CD4-positive, alpha-beta T cell treated with Interleukin-1 beta for 1 hour (primary cell): ENCODE measurements around the gene PGAP1.

Source experiments
- DNase-seq, 2 donors: peaks; one replicate each; pipeline ENCODE4 v3.0.0-alpha.2; 2020 to 2022

The PGAP1 gene

GRCh38 chr2:196875414-196875813 lies 51.1 kb downstream of the PGAP1 start:
- no peak for DNase-seq

GRCh38 chr2:196873511-196873910 lies 53.0 kb downstream of the PGAP1 start:
- DNase-seq: no peak

DNA sequence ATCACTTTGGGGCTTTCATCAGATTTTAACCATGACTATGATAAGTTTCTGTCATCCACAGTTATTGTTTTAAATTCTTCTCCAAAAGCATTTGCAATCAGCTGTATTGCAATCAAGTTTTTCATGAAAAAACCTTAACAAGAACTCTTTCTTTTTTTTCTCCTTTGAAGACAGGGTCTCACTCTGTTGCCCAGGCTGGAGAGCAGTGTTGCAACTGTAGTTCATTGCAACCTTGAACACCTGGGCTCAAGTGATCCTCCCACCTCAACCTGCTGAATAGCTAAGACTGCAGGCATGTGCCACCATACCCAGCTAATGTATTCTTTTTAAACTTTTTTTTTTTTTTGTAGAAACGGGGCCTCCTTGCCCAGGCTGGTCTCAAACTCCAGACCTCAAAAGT lies 71.9 kb downstream of the PGAP1 start:
- no peak for DNase-seq

- no peak for DNase-seq
Measured at GRCh38 chr2:196853301-196854087, 73.0 kb downstream of the PGAP1 start.

- DNase-seq: no peak
Measured at GRCh38 chr2:196851088-196851487, 75.4 kb downstream of the PGAP1 start.

DNA sequence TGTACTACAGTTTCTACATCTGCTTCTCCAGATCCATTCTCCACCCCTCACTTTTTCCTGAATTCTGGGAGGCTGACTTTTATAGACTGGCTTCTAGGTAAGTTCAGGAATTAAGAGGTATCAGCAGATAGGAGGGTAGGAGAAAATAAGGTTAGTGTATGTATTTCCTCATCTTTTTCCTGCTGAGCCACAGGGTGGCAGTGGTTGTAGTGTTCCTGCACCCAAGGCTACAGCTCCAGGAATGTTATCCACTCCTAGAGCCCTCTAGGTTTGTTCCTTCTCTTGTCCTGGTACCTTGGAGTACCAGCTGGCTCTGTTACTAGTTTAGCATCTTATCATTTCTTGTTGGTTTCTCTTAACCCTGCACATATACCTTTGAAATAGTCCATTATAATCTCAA lies 76.6 kb downstream of the PGAP1 start:
- no peak for DNase-seq

GRCh38 chr2:196846295-196846694 lies 80.2 kb downstream of the PGAP1 start:
- DNase-seq: no peak

DNA sequence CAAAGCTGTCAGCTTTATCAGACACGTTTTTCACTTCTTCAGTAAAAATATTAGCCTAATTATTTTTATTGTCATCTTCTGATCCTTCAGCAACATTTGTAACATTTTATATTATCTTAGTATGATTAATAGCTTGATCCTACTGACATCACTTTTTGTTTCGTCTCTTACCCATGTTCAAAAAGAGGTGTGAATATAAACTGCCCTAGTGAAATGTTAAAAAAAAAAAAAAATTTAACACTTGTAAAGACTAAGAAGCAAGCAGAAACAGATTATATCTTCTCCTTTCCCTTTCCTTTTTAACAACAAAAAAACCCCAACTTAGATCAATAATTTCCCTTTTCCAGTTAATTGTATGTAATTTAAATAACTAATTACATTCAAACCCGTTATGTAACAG lies 81.1 kb downstream of the PGAP1 start:
- DNase-seq: no peak

GRCh38 chr2:196840171-196840570 lies 86.3 kb downstream of the PGAP1 start:
- DNase-seq: no peak

GRCh38 chr2:196839574-196839973 lies 86.9 kb downstream of the PGAP1 start:
- no peak for DNase-seq

DNA sequence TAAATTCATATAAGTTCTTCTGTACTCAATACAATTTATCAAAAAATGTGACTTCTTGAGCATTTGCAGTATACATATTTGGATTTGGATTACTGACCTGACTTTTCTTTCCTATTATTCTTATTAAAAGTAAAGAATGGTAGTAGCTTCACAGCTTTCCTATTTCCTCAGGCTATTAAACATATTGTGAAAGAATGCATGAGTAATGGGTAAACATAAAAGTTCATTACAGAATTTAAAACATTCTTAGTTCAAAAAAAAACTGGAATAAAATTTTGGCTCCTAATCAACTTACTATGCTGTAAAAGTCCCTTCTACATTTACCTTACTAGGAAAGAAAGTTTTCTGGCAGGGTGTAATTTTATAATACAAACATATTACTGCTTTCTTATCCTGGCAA lies 90.1 kb downstream of the PGAP1 start:
- DNase-seq: no peak

GRCh38 chr2:196830701-196831100 lies 95.8 kb downstream of the PGAP1 start:
- DNase-seq: no peak

DNA sequence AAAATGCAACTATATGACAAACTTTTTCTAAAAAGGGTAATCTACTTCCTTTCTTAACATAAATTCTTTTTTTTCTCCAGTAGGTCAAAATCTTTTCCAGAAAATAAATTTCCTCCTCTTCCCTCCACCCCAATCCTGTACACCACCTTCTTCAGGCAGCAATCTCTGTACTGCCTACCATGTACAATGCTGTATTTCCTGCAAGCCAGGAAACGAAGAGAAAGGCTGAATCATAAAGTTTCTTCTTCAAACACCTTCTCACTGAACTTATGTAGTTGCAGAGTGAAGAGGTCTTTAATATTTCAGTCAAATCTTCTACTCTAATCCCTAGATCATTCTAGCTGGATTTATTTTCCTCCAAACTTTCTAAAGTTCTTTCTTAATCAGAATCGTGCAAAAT lies 99.2 kb downstream of the PGAP1 start:
- DNase-seq: no peak

GRCh38 chr2:196823750-196824522 lies 102.6 kb downstream of the PGAP1 start:
- DNase-seq: no peak

DNA sequence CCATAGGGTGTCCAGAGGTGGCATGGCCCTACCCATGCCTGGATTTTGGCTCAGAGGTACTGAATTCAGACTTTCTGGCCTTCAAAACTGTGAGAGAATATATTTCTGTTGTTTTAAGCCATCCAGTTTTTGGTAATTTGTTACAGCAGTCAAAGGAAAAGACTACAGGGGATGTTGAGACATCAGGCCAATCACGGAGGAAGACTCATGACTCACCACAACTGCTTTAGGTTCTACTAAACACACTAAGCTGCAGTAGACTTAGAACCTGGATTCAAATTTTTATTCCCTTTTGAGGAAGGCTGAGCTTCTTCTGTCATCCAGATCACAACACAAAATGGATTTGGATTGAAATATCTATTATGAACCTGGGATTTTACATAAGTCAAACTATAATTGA lies 105.3 kb downstream of the PGAP1 start:
- DNase-seq: no peak

DNA sequence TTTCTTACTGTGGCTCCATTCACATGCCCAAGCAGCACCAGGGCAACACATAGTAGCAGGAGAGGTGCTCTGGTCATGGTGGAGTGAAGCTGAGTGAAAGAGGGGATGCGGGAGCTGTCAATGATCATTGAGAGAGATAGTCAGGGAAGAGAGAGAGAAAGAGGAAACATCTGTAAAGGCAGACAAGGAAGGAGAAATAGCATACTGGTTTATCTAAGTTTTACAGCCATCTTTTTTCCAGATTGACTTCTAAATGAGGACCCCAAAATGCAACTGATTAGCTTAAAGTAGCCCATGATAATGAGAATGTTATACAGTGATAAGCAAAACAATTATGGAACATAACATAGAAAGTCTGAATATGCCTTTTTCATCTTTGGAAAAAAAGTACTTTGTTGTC lies 117.2 kb downstream of the PGAP1 start, which contains the start of gene C2orf66:
C2orf66 (minus strand) TSS at position 96 of the 400 bp plus-strand sequence; CDS start at position 77, 19 bp downstream.
- DNase-seq: no peak

DNA sequence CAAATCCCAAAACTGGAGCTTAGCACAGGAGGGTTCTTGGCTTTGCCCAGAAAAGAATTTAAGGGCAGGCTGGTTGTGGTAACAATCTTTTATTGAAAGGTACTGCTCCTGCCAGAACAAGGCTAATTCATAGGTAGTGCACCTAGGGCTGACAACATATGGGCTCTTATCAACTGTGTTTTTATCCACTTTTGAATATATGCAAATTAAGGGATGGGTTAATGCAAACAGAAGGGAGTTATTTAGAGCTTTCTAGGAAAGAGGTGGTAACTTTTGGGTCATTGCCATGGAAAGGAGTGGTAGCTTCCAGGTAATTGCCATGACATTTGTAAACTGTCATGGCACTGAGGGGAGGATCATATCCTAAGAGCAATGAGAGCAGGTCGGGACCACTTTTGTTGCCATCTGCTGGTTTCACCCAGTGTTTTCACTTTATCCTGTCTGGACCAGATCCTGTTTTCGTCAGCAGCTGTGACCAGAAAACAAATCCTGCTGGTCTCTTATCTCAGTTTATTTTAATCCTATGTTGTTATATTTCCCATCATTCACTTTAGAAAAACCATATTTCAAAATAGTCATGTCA lies 118.3 kb downstream of the PGAP1 start:
- DNase-seq: no peak

DNA sequence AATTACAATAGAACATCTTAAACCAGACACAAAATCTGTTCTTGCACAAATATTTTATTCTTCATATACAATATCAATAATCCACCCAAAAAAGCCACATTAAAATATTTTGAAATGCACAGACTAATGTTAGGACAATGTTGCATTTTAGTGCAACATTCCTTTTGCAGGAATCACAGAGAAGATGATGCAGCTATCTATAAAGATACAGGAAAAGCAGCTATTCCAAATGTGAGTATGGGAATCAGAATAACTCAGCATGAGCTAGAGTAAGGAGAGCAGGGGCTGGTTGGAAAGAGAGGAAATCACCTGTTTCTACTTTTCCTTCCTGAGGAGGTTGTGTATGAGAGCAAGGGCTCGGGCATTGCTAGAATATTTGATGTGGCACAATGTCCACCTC lies 122.1 kb downstream of the PGAP1 start:
- no peak for DNase-seq

DNA sequence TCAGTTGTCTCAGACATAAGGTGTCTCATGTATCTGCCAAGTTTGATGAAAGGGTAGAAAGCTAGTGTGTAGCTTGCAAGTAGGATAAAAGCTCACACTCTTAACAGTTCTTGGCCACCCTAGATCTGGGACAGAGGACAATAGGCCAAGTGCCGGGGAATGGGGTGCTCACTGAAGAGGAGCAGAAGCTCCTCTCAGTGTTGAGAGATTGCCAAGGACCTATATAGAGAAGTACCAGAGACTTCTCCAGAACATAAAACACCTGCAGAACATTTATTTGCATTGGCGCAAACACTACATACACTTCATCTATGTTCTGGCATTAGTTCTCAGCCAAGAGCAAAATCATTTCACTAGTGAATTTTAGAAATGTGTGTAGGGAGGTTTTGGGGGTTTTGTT lies 124.1 kb downstream of the PGAP1 start:
- no peak for DNase-seq

GRCh38 chr2:196801674-196802261 lies 124.7 kb downstream of the PGAP1 start:
- no peak for DNase-seq

GRCh38 chr2:196798980-196799379 lies 127.5 kb downstream of the PGAP1 start:
- no peak for DNase-seq

DNA sequence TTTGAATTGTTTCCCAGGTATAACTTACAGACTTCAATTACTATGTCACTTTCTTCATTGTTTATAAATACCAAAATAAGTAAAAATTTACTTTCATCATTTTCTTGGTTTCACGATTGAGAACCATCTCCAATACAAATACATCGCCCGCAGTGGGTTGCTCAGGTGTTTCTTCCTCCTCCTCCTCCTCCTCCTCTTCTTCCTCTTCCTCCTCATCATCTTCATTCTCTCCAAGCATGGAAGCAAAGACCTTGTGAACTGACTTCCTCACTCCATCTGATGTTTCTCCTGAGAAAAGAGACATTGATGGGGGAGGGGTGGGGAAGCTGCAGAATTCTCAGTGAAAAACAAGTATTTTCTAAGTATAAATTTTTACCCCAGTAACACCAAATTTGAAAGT lies 133.6 kb downstream of the PGAP1 start:
- DNase-seq: no peak

GRCh38 chr2:196783431-196784094 lies 142.9 kb downstream of the PGAP1 start:
- DNase-seq: no peak
